ENCODE measurements around the gene COL18A1. TPM values are rescaled to one million over a fixed set of nuclear protein-coding genes. Genes with fewer than 3 reads are reported as not detected.

The COL18A1 gene
- total and polyA plus RNA-seq, 2 donors (not counting 1 experiment from before 2014, with no cell fraction given) = 15.6 to 24.7 TPM

DNA sequence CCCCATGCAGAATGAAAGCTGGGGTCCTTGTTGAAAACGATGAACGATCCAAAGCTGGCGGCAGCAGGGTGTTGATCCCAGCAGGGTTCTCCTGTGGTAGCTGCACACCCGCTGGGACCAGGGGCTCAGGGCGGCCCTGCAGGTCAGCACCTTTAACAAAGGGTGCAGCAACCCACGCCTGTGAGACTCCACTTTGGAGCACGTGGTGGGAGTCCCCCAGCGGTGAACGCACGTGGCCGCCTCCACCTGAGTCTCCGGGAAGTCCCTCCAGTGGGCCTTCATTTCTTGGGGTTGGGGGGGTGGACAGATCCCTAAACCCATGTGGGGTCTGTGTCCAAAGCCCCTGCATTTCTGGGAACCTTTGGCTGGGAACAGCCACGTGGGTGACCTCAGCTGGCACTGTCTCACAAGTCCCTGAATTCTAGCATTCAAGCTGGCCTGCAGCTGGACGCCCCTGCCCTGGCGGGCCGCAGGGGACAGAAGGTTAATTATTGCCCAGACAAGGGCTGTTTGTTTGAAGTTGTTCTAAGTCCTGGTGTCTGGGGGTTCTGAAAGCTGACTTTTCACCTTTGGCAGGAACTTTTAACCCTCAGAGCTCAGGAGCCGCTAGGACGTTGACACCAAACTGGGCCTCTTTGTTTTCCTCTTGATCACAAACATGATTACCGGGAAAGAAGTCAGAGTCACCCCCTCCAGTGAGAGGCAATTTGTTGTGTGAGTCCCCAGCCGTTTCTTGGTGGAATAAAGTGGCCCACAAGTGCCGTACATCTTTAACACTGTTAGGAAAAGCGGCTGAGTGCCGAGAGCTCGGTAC lies 64.5 kb downstream of the COL18A1 start:
- no peaks in the 10 kb centered on the region for H4K20me1 ChIP-seq (ENCODE audit: control insufficient read depth, insufficient read depth, low read length, poor library complexity, severe bottlenecking)
- peaks cover 0 to 3% of the 10 kb centered on the region in 2 donors for H3K4me1 ChIP-seq (ENCODE audit: control insufficient read depth in 2 of 2, insufficient read depth in 2 of 2, low read length in 2 of 2)
- H3K4me1 Mint-ChIP-seq = peaks cover 13% of the 10 kb centered on the region
- H3K9me3 Mint-ChIP-seq (ENCODE audit: insufficient read depth) = no peaks in the 10 kb centered on the region
- no peak overlapping the region for H3K27ac Mint-ChIP-seq
- no peak overlapping the region for H2AFZ ChIP-seq (ENCODE audit: insufficient read depth, low read depth, low read length, poor library complexity, severe bottlenecking)
- no peak overlapping the region for H3K4me2 ChIP-seq (replicated peaks; ENCODE audit: low read depth, low read length, poor library complexity, severe bottlenecking)
- ChIA-PET CTCF (no interaction called here), POLR2A (no interaction called here)
- no peak overlapping the region for H3K27ac ChIP-seq (ENCODE audit: low read length in 2 of 2)
- no peaks in the 10 kb centered on the region for H3K36me3 ChIP-seq (replicated peaks in 1 of 2; ENCODE audit: control extremely low read depth in 1 of 2, control insufficient read depth in 1 of 2, extremely low read depth in 1 of 2, insufficient read depth in 2 of 2, low read length in 1 of 2)
- H3K4me3 ChIP-seq (ENCODE audit: control extremely low read depth in 1 of 5, extremely low read depth in 1 of 5, insufficient read depth in 1 of 5, low read depth in 2 of 5, low read length in 4 of 5) = no peak overlapping the region
- H3K27me3 ChIP-seq (replicated peaks in 1 of 4; ENCODE audit: control extremely low read depth in 1 of 4, control insufficient read depth in 3 of 4, insufficient read depth in 4 of 4, low read length in 3 of 4) = no peaks in the 10 kb centered on the region
- 89% methylated on average over 19 of the region's 24 CpGs for whole genome bisulfite sequencing (ENCODE audit: insufficient coverage)
- ATAC-seq (ENCODE audit: low read depth) = no peak
- TF ChIP-seq, protein P1, sequence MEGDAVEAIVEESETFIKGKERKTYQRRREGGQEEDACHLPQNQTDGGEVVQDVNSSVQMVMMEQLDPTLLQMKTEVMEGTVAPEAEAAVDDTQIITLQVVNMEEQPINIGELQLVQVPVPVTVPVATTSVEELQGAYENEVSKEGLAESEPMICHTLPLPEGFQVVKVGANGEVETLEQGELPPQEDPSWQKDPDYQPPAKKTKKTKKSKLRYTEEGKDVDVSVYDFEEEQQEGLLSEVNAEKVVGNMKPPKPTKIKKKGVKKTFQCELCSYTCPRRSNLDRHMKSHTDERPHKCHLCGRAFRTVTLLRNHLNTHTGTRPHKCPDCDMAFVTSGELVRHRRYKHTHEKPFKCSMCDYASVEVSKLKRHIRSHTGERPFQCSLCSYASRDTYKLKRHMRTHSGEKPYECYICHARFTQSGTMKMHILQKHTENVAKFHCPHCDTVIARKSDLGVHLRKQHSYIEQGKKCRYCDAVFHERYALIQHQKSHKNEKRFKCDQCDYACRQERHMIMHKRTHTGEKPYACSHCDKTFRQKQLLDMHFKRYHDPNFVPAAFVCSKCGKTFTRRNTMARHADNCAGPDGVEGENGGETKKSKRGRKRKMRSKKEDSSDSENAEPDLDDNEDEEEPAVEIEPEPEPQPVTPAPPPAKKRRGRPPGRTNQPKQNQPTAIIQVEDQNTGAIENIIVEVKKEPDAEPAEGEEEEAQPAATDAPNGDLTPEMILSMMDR (IDR thresholded peaks at IDR 0.05) = no peak
- TF ChIP-seq EZH2 (IDR thresholded peaks at IDR 0.05; ENCODE audit: borderline replicate concordance, insufficient read depth, low read depth, low read length, poor library complexity, severe bottlenecking) = no peak
- DNase-seq = no peak
- no peaks in the 10 kb centered on the region for H3K79me2 ChIP-seq (ENCODE audit: control insufficient read depth, insufficient read depth, low read length)
- peaks cover 7% of the 10 kb centered on the region for H3K27me3 Mint-ChIP-seq
- H3K9ac ChIP-seq (ENCODE audit: low read length) = no peak overlapping the region
- H3K4me3 Mint-ChIP-seq = no peak overlapping the region
- H3K9me3 ChIP-seq (ENCODE audit: control extremely low read depth in 1 of 3, control insufficient read depth in 2 of 3, insufficient read depth in 1 of 3, low read length in 2 of 3) = no peaks in the 10 kb centered on the region
- intact Hi-C loops (cut with micrococcal nuclease) = no loop called here

DNA sequence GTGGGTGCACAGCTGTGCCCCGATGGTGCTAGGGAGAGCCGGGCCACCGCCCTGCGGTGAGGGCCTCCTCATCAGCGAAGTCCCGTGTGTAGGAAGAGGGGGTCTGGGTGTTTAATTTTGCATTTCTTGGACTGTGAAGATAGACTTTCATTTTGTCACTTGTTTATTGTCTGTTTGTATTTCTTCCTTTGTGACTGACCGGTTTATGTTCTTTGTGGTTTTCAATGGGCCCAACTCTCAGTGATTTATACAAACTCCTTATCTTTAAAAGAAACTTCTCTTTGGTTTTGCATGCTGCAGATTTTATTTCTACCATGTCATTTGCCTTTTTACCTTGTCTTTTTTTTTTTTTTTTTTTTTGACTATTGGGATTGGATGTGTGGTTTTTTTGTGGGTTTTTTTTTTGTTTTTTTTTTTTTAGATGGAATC lies 65.1 kb downstream of the COL18A1 start:
- DNase-seq = no peak
- TF ChIP-seq, protein P1 (IDR thresholded peaks at IDR 0.05) = no peak
- no peak for TF ChIP-seq EZH2 (IDR thresholded peaks at IDR 0.05; ENCODE audit: borderline replicate concordance, insufficient read depth, low read depth, low read length, poor library complexity, severe bottlenecking)
- Mint-ChIP-seq H3K4me1 (peaks cover 9% of the 10 kb centered on the region), H3K27ac (no peak overlapping the region), H3K4me3 (no peak overlapping the region), H3K9me3 (ENCODE audit: insufficient read depth) (no peaks in the 10 kb centered on the region), H3K27me3 (peaks cover 4% of the 10 kb centered on the region)
- ATAC-seq (ENCODE audit: low read depth) = no peak
- H3K27ac ChIP-seq (ENCODE audit: low read length in 2 of 2) = no peak overlapping the region
- intact Hi-C loops (cut with micrococcal nuclease) = no loop called here
- no peak overlapping the region for H3K4me2 ChIP-seq (replicated peaks; ENCODE audit: low read depth, low read length, poor library complexity, severe bottlenecking)
- no peak overlapping the region for H3K4me3 ChIP-seq (ENCODE audit: control extremely low read depth in 1 of 5, extremely low read depth in 1 of 5, insufficient read depth in 1 of 5, low read depth in 2 of 5, low read length in 4 of 5)
- no peak overlapping the region for H2AFZ ChIP-seq (ENCODE audit: insufficient read depth, low read depth, low read length, poor library complexity, severe bottlenecking)
- H4K20me1 ChIP-seq (ENCODE audit: control insufficient read depth, insufficient read depth, low read length, poor library complexity, severe bottlenecking) = no peaks in the 10 kb centered on the region
- CTCF ChIA-PET = no interaction called here
- no peaks in the 10 kb centered on the region for H3K9me3 ChIP-seq (ENCODE audit: control extremely low read depth in 1 of 3, control insufficient read depth in 2 of 3, insufficient read depth in 1 of 3, low read length in 2 of 3)
- POLR2A ChIA-PET = interaction anchor here (0.7 kb wide), 1 partner anchor 348 kb away, joined by 3 read pairs; no protein-coding TSS in a partner anchor
- H3K4me1 ChIP-seq (ENCODE audit: control insufficient read depth in 2 of 2, insufficient read depth in 2 of 2, low read length in 2 of 2) = peaks cover 0 to under 1% of the 10 kb centered on the region in 2 donors
- H3K79me2 ChIP-seq (ENCODE audit: control insufficient read depth, insufficient read depth, low read length) = no peaks in the 10 kb centered on the region
- H3K36me3 ChIP-seq (replicated peaks in 1 of 2; ENCODE audit: control extremely low read depth in 1 of 2, control insufficient read depth in 1 of 2, extremely low read depth in 1 of 2, insufficient read depth in 2 of 2, low read length in 1 of 2) = no peaks in the 10 kb centered on the region
- no peaks in the 10 kb centered on the region for H3K27me3 ChIP-seq (replicated peaks in 1 of 4; ENCODE audit: control extremely low read depth in 1 of 4, control insufficient read depth in 3 of 4, insufficient read depth in 4 of 4, low read length in 3 of 4)
- no peak overlapping the region for H3K9ac ChIP-seq (ENCODE audit: low read length)
- WGBS (ENCODE audit: insufficient coverage) = 94% methylated on average over 5 of the region's 7 CpGs
